ENCODE data around the gene ITGB3BP. TPM values are rescaled to one million over a fixed set of nuclear protein-coding genes. Genes with fewer than 3 reads are reported as not detected.
"Not testable (repeated sequence)": the region's sequence is repeated elsewhere in the genome, so short reads cannot be mapped to it uniquely, and the experiment has no call there.

Gene ITGB3BP
- polyA plus RNA-seq, 1 donor, result 34.3 TPM

- no peaks in the 10 kb centered on the region for H3K27me3 ChIP-seq (ENCODE audit: control insufficient read depth, insufficient read depth, low read length)
- DNase-seq, result no peak
- H3K36me3 ChIP-seq (ENCODE audit: control insufficient read depth, insufficient read depth, low read length), result no peaks in the 10 kb centered on the region
- H3K9me3 ChIP-seq (ENCODE audit: control insufficient read depth, low read depth, low read length), result no peaks in the 10 kb centered on the region
- H3K4me3 ChIP-seq (ENCODE audit: low read length), result no peak overlapping the region
- no peak overlapping the region for H3K27ac ChIP-seq (ENCODE audit: low read length)
- no peaks in the 10 kb centered on the region for H3K4me1 ChIP-seq (ENCODE audit: control insufficient read depth, insufficient read depth, low read length)
Measured at GRCh38 chr1:63512584-63512983, 10.4 kb downstream of the ITGB3BP start.

- H3K36me3 ChIP-seq (ENCODE audit: control insufficient read depth, insufficient read depth, low read length), result peaks cover 2% of the 10 kb centered on the region
- WGBS (ENCODE audit: insufficient coverage, low lambda C conversion rate), result 96% methylated on average over 4 of the region's 10 CpGs
- DNase-seq, result no peak
Measured at GRCh38 chr1:63509718-63510117, 13.3 kb downstream of the ITGB3BP start.

GRCh38 chr1:63506782-63507181 lies 16.2 kb downstream of the ITGB3BP start:
- no peak for DNase-seq
- H3K9me3 ChIP-seq (ENCODE audit: control insufficient read depth, low read depth, low read length), result no peaks in the 10 kb centered on the region
- H3K4me3 ChIP-seq (ENCODE audit: low read length), result no peak overlapping the region
- H3K4me1 ChIP-seq (ENCODE audit: control insufficient read depth, insufficient read depth, low read length), result no peaks in the 10 kb centered on the region
- peaks cover 2% of the 10 kb centered on the region for H3K36me3 ChIP-seq (ENCODE audit: control insufficient read depth, insufficient read depth, low read length)
- H3K27ac ChIP-seq (ENCODE audit: low read length), result no peak overlapping the region
- H3K27me3 ChIP-seq (ENCODE audit: control insufficient read depth, insufficient read depth, low read length), result no peaks in the 10 kb centered on the region

More at GRCh38 chr1:63509718-63510117, 13.3 kb downstream of the ITGB3BP start:
- H3K4me3 ChIP-seq (ENCODE audit: low read length), result no peak overlapping the region
- H3K27me3 ChIP-seq (ENCODE audit: control insufficient read depth, insufficient read depth, low read length), result no peaks in the 10 kb centered on the region
- H3K4me1 ChIP-seq (ENCODE audit: control insufficient read depth, insufficient read depth, low read length), result no peaks in the 10 kb centered on the region
- no peak overlapping the region for H3K27ac ChIP-seq (ENCODE audit: low read length)
- no peaks in the 10 kb centered on the region for H3K9me3 ChIP-seq (ENCODE audit: control insufficient read depth, low read depth, low read length)

- H3K4me1 ChIP-seq (ENCODE audit: control insufficient read depth, insufficient read depth, low read length), result no peaks in the 10 kb centered on the region
- H3K4me3 ChIP-seq (ENCODE audit: low read length), result no peak overlapping the region
- 90% methylated on average over 1 of the region's 3 CpGs for WGBS (ENCODE audit: insufficient coverage, low lambda C conversion rate)
Measured at GRCh38 chr1:63501256-63501655, 21.8 kb downstream of the ITGB3BP start.

GRCh38 chr1:63498106-63498505 lies 24.9 kb downstream of the ITGB3BP start:
- no peaks in the 10 kb centered on the region for H3K4me1 ChIP-seq (ENCODE audit: control insufficient read depth, insufficient read depth, low read length)
- H3K4me3 ChIP-seq (ENCODE audit: low read length), result no peak overlapping the region
- no CpG with 5 or more reads among the region's 1 CpG for WGBS (ENCODE audit: insufficient coverage, low lambda C conversion rate)
- no peaks in the 10 kb centered on the region for H3K27me3 ChIP-seq (ENCODE audit: control insufficient read depth, insufficient read depth, low read length)
- H3K36me3 ChIP-seq (ENCODE audit: control insufficient read depth, insufficient read depth, low read length), result no peaks in the 10 kb centered on the region
- no peak overlapping the region for H3K27ac ChIP-seq (ENCODE audit: low read length)
- no peaks in the 10 kb centered on the region for H3K9me3 ChIP-seq (ENCODE audit: control insufficient read depth, low read depth, low read length)
- DNase-seq, result no peak

More at GRCh38 chr1:63501256-63501655, 21.8 kb downstream of the ITGB3BP start:
- Histone ChIP-seq H3K9me3 (ENCODE audit: control insufficient read depth, low read depth, low read length) (no peaks in the 10 kb centered on the region), H3K27me3 (ENCODE audit: control insufficient read depth, insufficient read depth, low read length) (no peaks in the 10 kb centered on the region), H3K27ac (ENCODE audit: low read length) (no peak overlapping the region), H3K36me3 (ENCODE audit: control insufficient read depth, insufficient read depth, low read length) (no peaks in the 10 kb centered on the region)
- DNase-seq, result no peak

- no peaks in the 10 kb centered on the region for H3K4me1 ChIP-seq (ENCODE audit: control insufficient read depth, insufficient read depth, low read length)
- H3K27me3 ChIP-seq (ENCODE audit: control insufficient read depth, insufficient read depth, low read length), result no peaks in the 10 kb centered on the region
- 67% methylated on average over 2 of the region's 2 CpGs for WGBS (ENCODE audit: insufficient coverage, low lambda C conversion rate)
- no peaks in the 10 kb centered on the region for H3K9me3 ChIP-seq (ENCODE audit: control insufficient read depth, low read depth, low read length)
- no peaks in the 10 kb centered on the region for H3K36me3 ChIP-seq (ENCODE audit: control insufficient read depth, insufficient read depth, low read length)
- H3K27ac ChIP-seq (ENCODE audit: low read length), result no peak overlapping the region
- H3K4me3 ChIP-seq (ENCODE audit: low read length), result no peak overlapping the region
- no peak for DNase-seq
Measured at GRCh38 chr1:63497577-63497976, 25.4 kb downstream of the ITGB3BP start.

GRCh38 chr1:63487336-63488065 lies 35.5 kb downstream of the ITGB3BP start:
- Histone ChIP-seq H3K36me3 (ENCODE audit: control insufficient read depth, insufficient read depth, low read length) (no peaks in the 10 kb centered on the region), H3K27ac (ENCODE audit: low read length) (no peak overlapping the region)

GRCh38 chr1:63486629-63487028 lies 36.4 kb downstream of the ITGB3BP start:
- peak; percentile 7 to 21 for DNase-seq
- WGBS (ENCODE audit: insufficient coverage, low lambda C conversion rate), result no CpG with 5 or more reads among the region's 1 CpG
- Histone ChIP-seq H3K9me3 (ENCODE audit: control insufficient read depth, low read depth, low read length) (no peaks in the 10 kb centered on the region), H3K4me3 (ENCODE audit: low read length) (no peak overlapping the region), H3K27ac (ENCODE audit: low read length) (no peak overlapping the region), H3K4me1 (ENCODE audit: control insufficient read depth, insufficient read depth, low read length) (no peaks in the 10 kb centered on the region), H3K36me3 (ENCODE audit: control insufficient read depth, insufficient read depth, low read length) (no peaks in the 10 kb centered on the region), H3K27me3 (ENCODE audit: control insufficient read depth, insufficient read depth, low read length) (no peaks in the 10 kb centered on the region)

More at GRCh38 chr1:63487336-63488065, 35.5 kb downstream of the ITGB3BP start:
- no CpG with 5 or more reads among the region's 8 CpGs for WGBS (ENCODE audit: insufficient coverage, low lambda C conversion rate)
- no peaks in the 10 kb centered on the region for H3K9me3 ChIP-seq (ENCODE audit: control insufficient read depth, low read depth, low read length)
- DNase-seq, result peak; percentile 11 to 23
- no peak overlapping the region for H3K4me3 ChIP-seq (ENCODE audit: low read length)
- no peaks in the 10 kb centered on the region for H3K4me1 ChIP-seq (ENCODE audit: control insufficient read depth, insufficient read depth, low read length)
- no peaks in the 10 kb centered on the region for H3K27me3 ChIP-seq (ENCODE audit: control insufficient read depth, insufficient read depth, low read length)

- Histone ChIP-seq H3K27me3 (ENCODE audit: control insufficient read depth, insufficient read depth, low read length) (no peaks in the 10 kb centered on the region), H3K9me3 (ENCODE audit: control insufficient read depth, low read depth, low read length) (no peaks in the 10 kb centered on the region), H3K4me3 (ENCODE audit: low read length) (no peak overlapping the region), H3K27ac (ENCODE audit: low read length) (no peak overlapping the region), H3K4me1 (ENCODE audit: control insufficient read depth, insufficient read depth, low read length) (no peaks in the 10 kb centered on the region), H3K36me3 (ENCODE audit: control insufficient read depth, insufficient read depth, low read length) (no peaks in the 10 kb centered on the region)
- DNase-seq, result peak; percentile 3 to 45
- 71% methylated on average over 1 of the region's 1 CpG for WGBS (ENCODE audit: insufficient coverage, low lambda C conversion rate)
Measured at GRCh38 chr1:63480057-63480456, 43.0 kb downstream of the ITGB3BP start.

GRCh38 chr1:63475761-63476160 lies 47.3 kb downstream of the ITGB3BP start:
- Histone ChIP-seq H3K27me3 (ENCODE audit: control insufficient read depth, insufficient read depth, low read length) (no peaks in the 10 kb centered on the region), H3K36me3 (ENCODE audit: control insufficient read depth, insufficient read depth, low read length) (no peaks in the 10 kb centered on the region), H3K27ac (ENCODE audit: low read length) (no peak overlapping the region), H3K4me3 (ENCODE audit: low read length) (no peak overlapping the region), H3K9me3 (ENCODE audit: control insufficient read depth, low read depth, low read length) (peaks cover 6% of the 10 kb centered on the region), H3K4me1 (ENCODE audit: control insufficient read depth, insufficient read depth, low read length) (no peaks in the 10 kb centered on the region)
- no peak for DNase-seq
- WGBS (ENCODE audit: insufficient coverage, low lambda C conversion rate), result no CpG with 5 or more reads among the region's 7 CpGs

- not testable (repeated sequence) for H3K4me1 ChIP-seq (ENCODE audit: control insufficient read depth, insufficient read depth, low read length); H3K9me3 ChIP-seq (ENCODE audit: control insufficient read depth, low read depth, low read length); H3K27ac ChIP-seq (ENCODE audit: low read length); H3K4me3 ChIP-seq (ENCODE audit: low read length); H3K27me3 ChIP-seq (ENCODE audit: control insufficient read depth, insufficient read depth, low read length); H3K36me3 ChIP-seq (ENCODE audit: control insufficient read depth, insufficient read depth, low read length); DNase-seq
- 100% methylated on average over 1 of the region's 5 CpGs for WGBS (ENCODE audit: insufficient coverage, low lambda C conversion rate)
Measured at GRCh38 chr1:63468683-63469082, 54.3 kb downstream of the ITGB3BP start.

Data from large intestine (tissue), 3 donors.